NK-92 (cell line): Measurements from ENCODE around the gene GNB1L.

Experiments used
- DNase-seq: peaks from one replicate; lab custom pipeline; 2025; ENCODE audit not compliant: unreplicated experiment; lab: John Stamatoyannopoulos, UW

GNB1L gene

GRCh38 chr22:19877626-19878339 is 23.1 kb upstream of the GNB1L start:
- DNase-seq: no peak

GRCh38 chr22:19876941-19877625 is 22.4 kb upstream of the GNB1L start:
- no peak for DNase-seq

GRCh38 chr22:19876314-19876940 is 21.8 kb upstream of the GNB1L start:
- DNase-seq: no peak

GRCh38 chr22:19875531-19876313 is 21.0 kb upstream of the GNB1L start:
- DNase-seq: no peak

GRCh38 chr22:19875061-19875530 is 20.4 kb upstream of the GNB1L start:
- DNase-seq: no peak

GRCh38 chr22:19874307-19875060 is 19.8 kb upstream of the GNB1L start:
- DNase-seq: no peak

GRCh38 chr22:19873960-19874306 is 19.3 kb upstream of the GNB1L start:
- no peak for DNase-seq

- no peak for DNase-seq
Measured at GRCh38 chr22:19873138-19873959, 18.7 kb upstream of the GNB1L start.

- no peak for DNase-seq
Measured at GRCh38 chr22:19872779-19873137, 18.1 kb upstream of the GNB1L start.

- no peak for DNase-seq
Measured at GRCh38 chr22:19871845-19872778, 17.4 kb upstream of the GNB1L start.

- DNase-seq: no peak
Measured at GRCh38 chr22:19871023-19871844, 16.6 kb upstream of the GNB1L start.

- DNase-seq: no peak
Measured at GRCh38 chr22:19870153-19871022, 15.7 kb upstream of the GNB1L start.

- DNase-seq: no peak
Measured at GRCh38 chr22:19869497-19870152, 15.0 kb upstream of the GNB1L start.

- no peak for DNase-seq
Measured at GRCh38 chr22:19868773-19869471, 14.2 kb upstream of the GNB1L start.

GRCh38 chr22:19868333-19868732 is 13.7 kb upstream of the GNB1L start:
- no peak for DNase-seq

- no peak for DNase-seq
Measured at GRCh38 chr22:19867617-19868016, 12.9 kb upstream of the GNB1L start.
